H1 (cell line): ENCODE results near the gene OLFM2. TPM values are rescaled to one million over a fixed set of nuclear protein-coding genes. Genes with fewer than 3 reads are reported as not detected.

Experiments used
- CTCF ChIA-PET: fragments of 300-600 bp; sonication (Branson Sonifier 250); formaldehyde crosslinking; loops from one replicate; lab custom pipeline; 2021; ENCODE audit not compliant: partially characterized antibody; lab: Charles Lee
- POLR2A ChIA-PET: fragments of 300-600 bp; sonication (Branson Sonifier 250); formaldehyde crosslinking; loops from one replicate; lab custom pipeline; 2021; ENCODE audit warnings: inconsistent platforms; ENCODE audit not compliant: partially characterized antibody; lab: Charles Lee
- DNase-seq, 2 experiments: peaks; one replicate each; pipeline versions ENCODE4 v3.0.0 to v3.0.0-alpha.2; 2010 to 2022; ENCODE audit warnings: low spot score in 2 of 2, low read depth in 1 of 2, mixed read lengths in 1 of 2
- FAIRE-seq: peaks from 2 replicates; lab custom pipeline; 2011; peaks lifted over from hg19 to GRCh38; lab: Jason Lieb, UNC
- H2AFZ ChIP-seq: 2 replicates; pipeline ENCODE4 v1.8.1; 2012; ENCODE audit warnings: low read length, inconsistent platforms
- H2AK5ac ChIP-seq: 2 replicates; pipeline ENCODE4 v1.6.1; 2013; ENCODE audit warnings: low read depth, low read length
- H2BK120ac ChIP-seq: replicated peaks from 2 replicates; pipeline ENCODE3; 2013; ENCODE audit warnings: low read depth, low read length, inconsistent platforms
- H2BK12ac ChIP-seq: 2 replicates; pipeline ENCODE4 v1.6.1; 2013; ENCODE audit warnings: low read depth, low read length
- H2BK15ac ChIP-seq: 2 replicates; pipeline ENCODE4 v1.6.1; 2013; ENCODE audit warnings: low read length
- H2BK20ac ChIP-seq: 2 replicates; pipeline ENCODE4 v1.6.1; 2013; ENCODE audit warnings: low read length
- H2BK5ac ChIP-seq: 2 replicates; pipeline ENCODE4 v1.6.1; 2013; ENCODE audit warnings: low read depth, low read length
- H3K14ac ChIP-seq: 2 replicates; pipeline ENCODE4 v1.6.1; 2013; ENCODE audit warnings: inconsistent platforms; ENCODE audit not compliant: insufficient read length
- H3K18ac ChIP-seq: 2 replicates; pipeline ENCODE4 v1.6.1; 2013; ENCODE audit warnings: low read length; ENCODE audit errors: extremely low read depth
- H3K23ac ChIP-seq: 2 replicates; pipeline ENCODE4 v1.6.1; 2013; ENCODE audit warnings: inconsistent platforms; ENCODE audit not compliant: insufficient read length
- H3K23me2 ChIP-seq: 2 replicates; pipeline ENCODE4 v1.6.1; 2013; ENCODE audit warnings: low read depth, low read length
- H3K27ac ChIP-seq: 2 replicates; pipeline ENCODE4 v1.6.1; 2011; ENCODE audit warnings: low read depth, low read length, inconsistent platforms
- H3K27me3 ChIP-seq, 4 experiments: replicated peaks in 1 of 4; 1 replicate in 1 of 4; 2 replicates in 3 of 4; pipeline versions ENCODE4 v1.6.1 to v1.8.1; 2011 to 2013; ENCODE audit warnings: low read length in 3 of 4, mild to moderate bottlenecking in 3 of 4, inconsistent platforms in 2 of 4, mixed read lengths in 2 of 4, moderate library complexity in 1 of 4; ENCODE audit not compliant: control insufficient read depth in 3 of 4, insufficient read depth in 3 of 4; ENCODE audit errors: extremely low read depth in 1 of 4
- H3K36me3 ChIP-seq, 4 experiments: 2 replicates each; pipeline versions ENCODE4 v1.6.1 to v1.8.1; 2011 to 2013; ENCODE audit warnings: mild to moderate bottlenecking in 4 of 4, low read length in 3 of 4, moderate library complexity in 2 of 4, control low read depth in 1 of 4, inconsistent platforms in 1 of 4; ENCODE audit not compliant: insufficient read depth in 4 of 4, control insufficient read depth in 2 of 4
- H3K4ac ChIP-seq: replicated peaks from 2 replicates; pipeline ENCODE3; 2013; ENCODE audit warnings: low read length, low read depth, mixed read lengths, inconsistent platforms; ENCODE audit not compliant: insufficient read length
- H3K4me1 ChIP-seq, 4 experiments: replicated peaks in 1 of 4; 1 replicate in 1 of 4; 2 replicates in 3 of 4; pipeline versions ENCODE4 v1.6.1 to v1.8.1; 2011 to 2013; ENCODE audit warnings: low read length in 3 of 4, inconsistent platforms in 2 of 4, mixed read lengths in 1 of 4; ENCODE audit not compliant: insufficient read depth in 4 of 4, control insufficient read depth in 3 of 4
- H3K4me2 ChIP-seq, 2 experiments: 2 replicates each; pipeline versions ENCODE4 v1.6.1 to v1.8.1; 2011 to 2013; ENCODE audit warnings: low read depth in 2 of 2, low read length in 2 of 2, control low read depth in 1 of 2, inconsistent platforms in 1 of 2, mild to moderate bottlenecking in 1 of 2; ENCODE audit not compliant: insufficient read depth in 1 of 2
- H3K4me3 ChIP-seq, 4 experiments: fragments of 200-600, 300-600 bp in 1 of 4; sonication (generic), shearing (Covaris generic), sonication (Bioruptor Twin) in 1 of 4; 2 replicates each; pipeline versions ENCODE4 v1.5.1 to v1.8.1; 2011 to 2016; ENCODE audit warnings: low read length in 4 of 4, low read depth in 3 of 4, control low read depth in 2 of 4, inconsistent platforms in 2 of 4, mild to moderate bottlenecking in 2 of 4, mixed read lengths in 1 of 4, moderate library complexity in 1 of 4; ENCODE audit not compliant: insufficient read depth in 2 of 4; ENCODE audit errors: extremely low read depth in 1 of 4
- H3K56ac ChIP-seq: replicated peaks from 2 replicates; pipeline ENCODE3; 2013; ENCODE audit warnings: low read depth, mild to moderate bottlenecking, mixed read lengths, low read length, inconsistent platforms; ENCODE audit not compliant: insufficient read length
- H3K79me1 ChIP-seq: 2 replicates; pipeline ENCODE4 v1.6.1; 2013; ENCODE audit warnings: low read depth, low read length, control low read depth
- H3K79me2 ChIP-seq, 2 experiments: 2 replicates each; pipeline versions ENCODE4 v1.6.1 to v1.8.1; 2012 to 2013; ENCODE audit warnings: low read length in 2 of 2, mild to moderate bottlenecking in 2 of 2, inconsistent platforms in 1 of 2; ENCODE audit not compliant: insufficient read depth in 2 of 2, control insufficient read depth in 1 of 2
- H3K9ac ChIP-seq, 4 experiments: replicated peaks in 1 of 4; 1 replicate in 1 of 4; 2 replicates in 3 of 4; pipeline versions ENCODE4 v1.6.1 to v1.8.1; 2011 to 2013; ENCODE audit warnings: low read depth in 3 of 4, low read length in 3 of 4, control low read depth in 2 of 4, mild to moderate bottlenecking in 2 of 4, moderate library complexity in 2 of 4, inconsistent platforms in 1 of 4; ENCODE audit errors: extremely low read depth in 1 of 4
- H3K9me3 ChIP-seq, 2 experiments: 2 replicates each; pipeline versions ENCODE4 v1.6.1 to v1.8.1; 2012 to 2013; ENCODE audit warnings: mild to moderate bottlenecking in 2 of 2, moderate library complexity in 2 of 2, control low read depth in 1 of 2, inconsistent platforms in 1 of 2, low read depth in 1 of 2, low read length in 1 of 2, mixed read lengths in 1 of 2; ENCODE audit not compliant: insufficient read depth in 2 of 2
- H4K20me1 ChIP-seq, 2 experiments: replicated peaks in 1 of 2; 2 replicates each; pipeline versions ENCODE3 to v1.8.1; 2011 to 2013; ENCODE audit warnings: inconsistent platforms in 2 of 2, low read length in 2 of 2, mild to moderate bottlenecking in 1 of 2; ENCODE audit not compliant: insufficient read depth in 2 of 2, control insufficient read depth in 1 of 2
- H4K5ac ChIP-seq: 2 replicates; pipeline ENCODE4 v1.6.1; 2013; ENCODE audit warnings: low read length, low read depth, mixed read lengths, inconsistent platforms; ENCODE audit not compliant: insufficient read length
- H4K8ac ChIP-seq: 2 replicates; pipeline ENCODE4 v1.8.0; 2013; ENCODE audit warnings: mild to moderate bottlenecking, moderate library complexity, low read length, inconsistent platforms; ENCODE audit not compliant: insufficient read depth; ENCODE audit errors: extremely low read depth
- H4K91ac ChIP-seq: replicated peaks from 2 replicates; pipeline ENCODE3; 2013; ENCODE audit warnings: low read length, mixed read lengths, inconsistent platforms; ENCODE audit not compliant: insufficient read length
- ATF3 ChIP-seq: IDR thresholded peaks from 2 replicates; pipeline ENCODE4 v1.6.1; 2011; ENCODE audit warnings: low read depth, mild to moderate bottlenecking, low read length; ENCODE audit not compliant: insufficient read depth
- CBX8 ChIP-seq: fragments of 300-800, 300-1000 bp; sonication (generic); IDR thresholded peaks from 2 replicates; pipeline ENCODE4 v1.7.1; 2016; ENCODE audit warnings: low read depth, low read length, borderline replicate concordance
- CEBPB ChIP-seq: IDR thresholded peaks from 2 replicates; pipeline ENCODE4 v1.6.1; 2012; ENCODE audit warnings: low read depth, low read length
- EP300 ChIP-seq, 2 experiments: IDR thresholded peaks; 1 replicate in 1 of 2; 2 replicates in 1 of 2; pipeline ENCODE4 v1.6.1; 2011 to 2012; ENCODE audit warnings: low read depth in 2 of 2, low read length in 2 of 2, mild to moderate bottlenecking in 2 of 2, borderline replicate concordance in 1 of 2, inconsistent platforms in 1 of 2, moderate library complexity in 1 of 2
- HDAC2 ChIP-seq, 2 experiments: fragments of 300-600 bp in 1 of 2; sonication (generic) in 1 of 2; IDR thresholded peaks; 2 replicates each; pipeline ENCODE4 v1.6.1; 2011 to 2012; ENCODE audit warnings: low read depth in 2 of 2, low read length in 2 of 2, mild to moderate bottlenecking in 2 of 2, moderate library complexity in 2 of 2, borderline replicate concordance in 1 of 2, inconsistent platforms in 1 of 2
- RFX5 ChIP-seq: IDR thresholded peaks from 2 replicates; pipeline ENCODE4 v1.6.1; 2011; ENCODE audit warnings: low read depth, low read length, improper control_type of control experiment, borderline replicate concordance
- TAF1 ChIP-seq: IDR thresholded peaks from 2 replicates; pipeline ENCODE4 v1.6.1; 2011; ENCODE audit warnings: mild to moderate bottlenecking, low read depth, low read length
- WGBS, 2 experiments: shearing (Covaris generic) in 1 of 2; methylation state at CpG; one replicate each; pipeline versions ENCODE4 v1.1.6 to v1.1.7; 2013 to 2015; ENCODE audit warnings: low lambda C conversion rate in 2 of 2, mixed read lengths in 2 of 2, inconsistent platforms in 1 of 2, low coverage in 1 of 2, missing lambda C conversion rate in 1 of 2; ENCODE audit not compliant: insufficient replicate concordance in 2 of 2, insufficient coverage in 1 of 2, insufficient read length in 1 of 2; ENCODE audit errors: extremely low coverage in 1 of 2, missing lambda C conversion rate in 1 of 2; 5-methylcytosine and 5-hydroxymethylcytosine counted together
- polyA plus RNA-seq, 7 experiments: library from polyadenylated mRNA; depleted of rRNA in 3 of 7; stranded (reverse) in 5 of 7; unstranded in 2 of 7; fragments of >200 nt in 5 of 7; fragments of 200-250 nt in 2 of 7; gene quantifications; 1 replicate in 5 of 7; 2 replicates in 1 of 7; 4 replicates in 1 of 7; pipeline versions ENCODE4 v1.2.1 to v1.2.3, GENCODE V29; 2011 to 2013; ENCODE audit warnings: missing spikeins in 2 of 7, mixed read lengths in 2 of 7
- total RNA-seq: library from RNA; stranded (reverse); fragmentation: NEBNext Ultra II Directional; extraction: Animal tissue kit (Norgen Biotek cat#: 25700); gene quantifications from 2 replicates; pipeline ENCODE4 v1.2.1, GENCODE V29; 2021

The OLFM2 gene
- total and polyA plus RNA-seq, 2 of the 8 experiments (the other 6 are each of a cell fraction or from before 2014, with no cell fraction given) = 68.2 to 151 TPM

GRCh38 chr19:9903336-9903735 lies 33.0 kb downstream of the OLFM2 start:
- Histone ChIP-seq H3K27me3 (no peaks in the 10 kb centered on the region), H2AFZ (no peak overlapping the region), H4K20me1 (peaks cover 3 to 19% of the 10 kb centered on the region in 2 experiments), H3K18ac (no peak overlapping the region), H4K91ac (no peak overlapping the region), H4K5ac (no peak overlapping the region), H2BK120ac (no peak overlapping the region), H3K4me3 (no peak overlapping the region), H4K8ac (no peak overlapping the region), H3K36me3 (no peaks in the 10 kb centered on the region), H3K56ac (no peak overlapping the region), H3K9ac (no peak overlapping the region), H2BK12ac (no peak overlapping the region), H2BK15ac (no peak overlapping the region), H3K4ac (no peak overlapping the region), H2BK20ac (no peak overlapping the region), H2BK5ac (no peak overlapping the region), H3K79me2 (peaks cover 5 to 25% of the 10 kb centered on the region in 2 experiments; a peak in 2 of 4 replicates), H3K23me2 (no peaks in the 10 kb centered on the region; the same call in 1 of the 2 replicates), H3K9me3 (no peaks in the 10 kb centered on the region), H3K23ac (no peak overlapping the region), H3K27ac (no peak overlapping the region), H3K4me1 (peaks cover 0 to 8% (median 6%) of the 10 kb centered on the region in 4 experiments; a peak in 4 of 7 replicates), H3K79me1 (peaks cover 13% of the 10 kb centered on the region), H3K14ac (no peak overlapping the region), H2AK5ac (no peak overlapping the region), H3K4me2 (no peak overlapping the region)
- ChIA-PET POLR2A (interaction anchor here (0.6 to 2.3 kb wide), 3 partner anchors 11 to 43 kb away, joined by 3 to 6 read pairs (median 3); no protein-coding TSS in a partner anchor), CTCF (interaction anchor here (0.7 kb wide), 1 partner anchor 19 kb away, joined by 4 read pairs; no protein-coding TSS in a partner anchor)
- DNase-seq (no peak), FAIRE-seq (no peak)
- TF ChIP-seq TAF1 = no peak
- TF ChIP-seq CBX8 = no peak
- no peak for TF ChIP-seq HDAC2 (IDR thresholded peaks at IDR 0.05; ENCODE audit: borderline replicate concordance in 1 of 2, low read depth in 2 of 2, low read length in 2 of 2)
- TF ChIP-seq RFX5 = no peak
- no peak for TF ChIP-seq ATF3
- no peak for TF ChIP-seq EP300 (IDR thresholded peaks at IDR 0.05; ENCODE audit: borderline replicate concordance in 1 of 2, low read depth in 2 of 2, low read length in 2 of 2)
- no peak for TF ChIP-seq CEBPB
- 92% methylated on average over 5 of the region's 5 CpGs; no CpG with 5 or more reads in 1 of the 2 experiments for WGBS, 2 experiments
